PC-9 (cell line): ENCODE data around the gene CD3G. TPM values are rescaled to one million over a fixed set of nuclear protein-coding genes. Genes with fewer than 3 reads are reported as not detected.

Experiments
- BruUV-seq: library from RNA; stranded (reverse); fragments of 400-500 nt; replicated peaks from 2 replicates; lab custom pipeline; 2021; lab: Mats Ljungman, UMichigan
- CTCF ChIA-PET: fragments of 300-600 bp; sonication (Branson Sonifier 250); formaldehyde crosslinking; loops from one replicate; lab custom pipeline; 2022; ENCODE audit warnings: antibody characterized with exemption; lab: Charles Lee
- POLR2A ChIA-PET: fragments of 300-600 bp; sonication (Branson Sonifier 250); formaldehyde crosslinking; loops from one replicate; lab custom pipeline; 2022; ENCODE audit warnings: antibody characterized with exemption; ENCODE audit not compliant: unreplicated experiment; lab: Charles Lee
- DNase-seq, 2 experiments: peaks; one replicate each; pipeline versions ENCODE4 v3.0.0 to v3.0.0-alpha.2; 2015 to 2022; ENCODE audit warnings: mixed read lengths in 1 of 2
- H2AFZ ChIP-seq: fragments of 200-600 bp; sonication (generic); 2 replicates; pipeline ENCODE4 v1.8.1; 2017; ENCODE audit warnings: antibody characterized with exemption
- H3F3A ChIP-seq: fragments of 200-600 bp; sonication (generic); 2 replicates; pipeline ENCODE4 v1.8.1; 2017; ENCODE audit warnings: antibody characterized with exemption, mild to moderate bottlenecking, low read depth; ENCODE audit not compliant: insufficient read depth
- H3K27ac ChIP-seq: fragments of 200-600 bp; sonication (generic); 2 replicates; pipeline ENCODE4 v1.6.1; 2016; ENCODE audit warnings: mixed run types
- H3K27me3 ChIP-seq: fragments of 200-600 bp; sonication (generic); 2 replicates; pipeline ENCODE4 v1.6.1; 2016; ENCODE audit warnings: low read depth, mixed run types; ENCODE audit not compliant: insufficient read depth
- H3K36me3 ChIP-seq: fragments of 200-600 bp; sonication (generic); 2 replicates; pipeline ENCODE4 v1.6.1; 2016; ENCODE audit warnings: low read depth, mixed run types
- H3K4me1 ChIP-seq: fragments of 200-600 bp; sonication (generic); replicated peaks from 2 replicates; pipeline ENCODE4 v1.6.1; 2016; ENCODE audit warnings: mixed run types; ENCODE audit not compliant: insufficient read depth
- H3K4me2 ChIP-seq: fragments of 200-600 bp; sonication (generic); 2 replicates; pipeline ENCODE4 v1.6.1; 2017; ENCODE audit warnings: mixed run types
- H3K4me3 ChIP-seq: fragments of 200-600 bp; sonication (generic); 2 replicates; pipeline ENCODE4 v1.6.1; 2016; ENCODE audit warnings: mixed run types
- H3K79me2 ChIP-seq: fragments of 200-600 bp; sonication (generic); 2 replicates; pipeline ENCODE4 v1.6.1; 2017; ENCODE audit warnings: low read depth, mixed run types
- H3K9me2 ChIP-seq: fragments of 200-600 bp; sonication (generic); 2 replicates; pipeline ENCODE4 v1.8.1; 2017; ENCODE audit warnings: mild to moderate bottlenecking; ENCODE audit not compliant: insufficient read depth
- H3K9me3 ChIP-seq: fragments of 200-600 bp; sonication (generic); 2 replicates; pipeline ENCODE4 v1.8.1; 2016; ENCODE audit warnings: low read depth; ENCODE audit not compliant: insufficient read depth
- H4K20me1 ChIP-seq: fragments of 200-600 bp; sonication (generic); 2 replicates; pipeline ENCODE4 v1.8.1; 2017; ENCODE audit not compliant: insufficient read depth
- CTCF ChIP-seq: fragments of 200-600 bp; sonication (generic); conservative IDR thresholded peaks from 2 replicates; pipeline ENCODE4 v1.6.1; 2017; ENCODE audit warnings: mixed run types, antibody characterized with exemption, mild to moderate bottlenecking, moderate library complexity
- EZH2 ChIP-seq: fragments of 200-600 bp; sonication (generic); IDR thresholded peaks from 2 replicates; pipeline ENCODE4 v1.8.0; 2017; ENCODE audit warnings: antibody characterized with exemption, low read depth
- intact Hi-C: fragments of 100-400 bp; cut with micrococcal nuclease; formaldehyde crosslinking; loops from one replicate; pipeline ENCODE4 v1.10.0; 2022; ENCODE audit not compliant: unreplicated experiment
- total RNA-seq: library from RNA; stranded (reverse); gene quantifications from 2 replicates; pipeline ENCODE4 v1.2.3, GENCODE V29; 2021

Gene CD3G
- total RNA-seq, 1 experiment from 2014 or later, result not detected

- Histone ChIP-seq H3K27me3 (no peaks in the 10 kb centered on the region), H3K9me3 (no peaks in the 10 kb centered on the region), H4K20me1 (peaks cover 7% of the 10 kb centered on the region), H3K79me2 (peaks cover 39% of the 10 kb centered on the region), H3K27ac (0 out of 2 replicates have a peak within 1 kb of the TSS, but pooled peaks have one; percentile 25), H3K4me1 (peaks cover 16% of the 10 kb centered on the region; the same call in 1 of the 2 replicates), H3K9me2 (no peaks in the 10 kb centered on the region), H3K36me3 (peaks cover under 1% of the 10 kb centered on the region; the same call in 1 of the 2 replicates), H3K4me3 (peak within 1 kb of the TSS; percentile 85), H3K4me2 (peak within 1 kb of the TSS; percentile 96), H3F3A (peaks cover 21% of the 10 kb centered on the region; the same call in 1 of the 2 replicates), H2AFZ (peak within 1 kb of the TSS; percentile 99)
- POLR2A ChIA-PET, result interaction anchor here (0.6 kb wide), 2 partner anchors 117 to 499 kb away, joined by 3 to 4 read pairs; no protein-coding TSS in a partner anchor
- peak; percentile 81 to 89 for DNase-seq
- no peak for TF ChIP-seq EZH2
- no peak for TF ChIP-seq CTCF
- CTCF ChIA-PET, result interaction anchor here (0.7 kb wide), 1 partner anchor 161 kb away, joined by 3 read pairs; no protein-coding TSS in a partner anchor
- intact Hi-C loops, result no loop called here
- no TSS peak for BruUV-seq
These were observed 15.3 kb downstream of the CD3G start, which contains the start of gene UBE4A for GRCh38 chr11:118359295-118359958. Gene UBE4A, plus strand, starts transcription at chr11:118359600. Its CDS starts 5,481 bp downstream, at chr11:118365081.

GRCh38 chr11:118364956-118365615 is 20.9 kb downstream of the CD3G start:
- Histone ChIP-seq H2AFZ (no peak overlapping the region), H3K27me3 (no peaks in the 10 kb centered on the region), H3K9me2 (no peaks in the 10 kb centered on the region), H3K79me2 (peaks cover 33% of the 10 kb centered on the region), H3K4me2 (no peak overlapping the region), H3K9me3 (no peaks in the 10 kb centered on the region), H3K4me1 (peaks cover 11% of the 10 kb centered on the region; the same call in 1 of the 2 replicates), H3K36me3 (peaks cover 37% of the 10 kb centered on the region), H3K4me3 (no peak overlapping the region), H3K27ac (no peak overlapping the region), H3F3A (no peaks in the 10 kb centered on the region), H4K20me1 (peaks cover 10% of the 10 kb centered on the region)
- intact Hi-C loops, result no loop called here
- no peak for TF ChIP-seq EZH2
- no peak for TF ChIP-seq CTCF
- ChIA-PET POLR2A (no interaction called here), CTCF (no interaction called here)
- DNase-seq, result no peak
- BruUV-seq, result no TSS peak

- H3K9me3 ChIP-seq, result no peaks in the 10 kb centered on the region
- H3K4me3 ChIP-seq, result no peak overlapping the region
- DNase-seq, result no peak
- intact Hi-C loops, result no loop called here
- TF ChIP-seq EZH2 (no peak), CTCF (no peak)
- 0 out of 2 replicates have a peak, but pooled peaks cover 3% of the 10 kb centered on the region for H3F3A ChIP-seq
- peaks cover 47% of the 10 kb centered on the region for H3K36me3 ChIP-seq
- POLR2A ChIA-PET, result no interaction called here
- no peak overlapping the region for H3K4me2 ChIP-seq
- CTCF ChIA-PET, result no interaction called here
- no peaks in the 10 kb centered on the region for H3K27me3 ChIP-seq
- H3K79me2 ChIP-seq, result peaks cover 21% of the 10 kb centered on the region
- H2AFZ ChIP-seq, result no peak overlapping the region
- H3K27ac ChIP-seq, result no peak overlapping the region
- no peaks in the 10 kb centered on the region for H3K4me1 ChIP-seq
- no peaks in the 10 kb centered on the region for H3K9me2 ChIP-seq
- peaks cover 10% of the 10 kb centered on the region for H4K20me1 ChIP-seq
- BruUV-seq, result no TSS peak
These were observed 22.1 kb downstream of the CD3G start for GRCh38 chr11:118366287-118366686.
